ENCODE measurements around the gene RAI1.
"Not testable (repeated sequence)": the region's sequence is repeated elsewhere in the genome, so short reads cannot be mapped to it uniquely, and the experiment has no call there.

Gene RAI1

DNA sequence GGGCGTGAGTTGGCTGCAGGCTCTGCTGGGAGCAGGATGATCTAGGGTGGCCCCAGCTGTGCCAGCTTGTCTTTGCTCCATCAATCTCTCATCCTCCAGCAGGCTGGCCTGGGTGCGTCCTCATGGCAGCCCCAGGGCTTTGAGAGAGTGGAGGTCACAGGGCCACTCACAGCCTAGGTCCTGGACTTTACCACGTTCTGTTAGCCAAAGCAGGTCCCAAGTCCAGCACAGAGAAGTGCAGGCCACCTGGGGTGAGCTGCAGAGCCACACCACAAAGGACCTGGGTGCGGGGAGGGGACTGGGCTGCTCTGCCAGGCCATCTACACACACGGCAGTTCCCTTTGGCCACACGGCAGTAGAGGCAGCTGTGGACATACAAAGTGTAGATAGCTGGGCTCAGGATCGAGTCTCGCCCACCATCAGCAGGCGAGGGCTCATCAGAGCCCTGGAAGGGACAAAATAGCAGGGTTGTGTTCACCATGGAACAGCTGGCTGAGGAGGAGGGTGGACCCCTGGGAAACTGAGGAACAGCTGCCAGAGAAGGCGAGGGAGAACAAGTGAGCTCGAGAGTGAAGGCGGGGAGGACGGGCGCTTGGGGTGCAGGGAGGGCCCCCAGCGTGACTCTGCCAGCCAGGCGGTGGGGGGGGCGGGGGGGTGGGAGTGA lies 125.5 kb downstream of the RAI1 start:
- no peak for DNase-seq

DNA sequence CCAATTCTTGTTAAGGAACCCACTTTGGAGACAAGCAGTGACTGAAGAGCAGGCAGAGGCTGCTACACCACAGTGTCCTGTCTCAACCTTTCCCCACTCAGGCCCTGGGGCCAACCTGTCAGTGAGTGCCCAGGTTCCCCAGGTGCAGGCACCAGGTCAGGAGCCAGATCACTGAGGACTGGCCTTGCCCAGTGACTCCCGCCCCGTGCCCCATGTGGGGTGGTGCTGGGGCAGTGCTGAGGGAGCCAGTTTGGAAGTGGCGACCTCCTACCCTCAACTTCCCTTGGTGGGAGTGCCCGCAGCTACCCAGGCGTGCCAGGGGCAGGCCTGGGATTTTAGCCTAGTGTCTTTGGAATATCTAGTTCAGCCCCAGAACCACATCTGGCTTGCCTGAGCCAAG lies 126.2 kb downstream of the RAI1 start:
- no peak for DNase-seq

DNA sequence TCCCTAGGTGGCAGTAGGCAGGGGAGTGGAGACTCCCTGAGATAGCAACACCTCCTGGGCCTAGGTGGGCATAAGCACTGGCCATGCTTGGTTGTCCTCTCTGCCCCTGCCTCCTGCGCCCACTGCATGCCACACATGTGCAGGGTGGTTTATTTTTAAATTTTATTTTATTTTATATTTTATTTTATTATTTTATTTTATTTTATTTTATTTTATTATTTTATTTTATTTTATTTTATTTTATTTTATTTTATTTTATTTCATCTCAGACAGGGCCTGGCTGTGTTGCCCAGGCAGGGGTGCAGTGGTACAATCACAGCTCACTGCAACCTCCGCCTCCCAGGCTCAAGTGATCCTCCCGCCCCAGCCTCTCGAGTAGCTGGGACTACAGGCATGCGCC lies 126.9 kb downstream of the RAI1 start:
- not testable (repeated sequence) for DNase-seq

DNA sequence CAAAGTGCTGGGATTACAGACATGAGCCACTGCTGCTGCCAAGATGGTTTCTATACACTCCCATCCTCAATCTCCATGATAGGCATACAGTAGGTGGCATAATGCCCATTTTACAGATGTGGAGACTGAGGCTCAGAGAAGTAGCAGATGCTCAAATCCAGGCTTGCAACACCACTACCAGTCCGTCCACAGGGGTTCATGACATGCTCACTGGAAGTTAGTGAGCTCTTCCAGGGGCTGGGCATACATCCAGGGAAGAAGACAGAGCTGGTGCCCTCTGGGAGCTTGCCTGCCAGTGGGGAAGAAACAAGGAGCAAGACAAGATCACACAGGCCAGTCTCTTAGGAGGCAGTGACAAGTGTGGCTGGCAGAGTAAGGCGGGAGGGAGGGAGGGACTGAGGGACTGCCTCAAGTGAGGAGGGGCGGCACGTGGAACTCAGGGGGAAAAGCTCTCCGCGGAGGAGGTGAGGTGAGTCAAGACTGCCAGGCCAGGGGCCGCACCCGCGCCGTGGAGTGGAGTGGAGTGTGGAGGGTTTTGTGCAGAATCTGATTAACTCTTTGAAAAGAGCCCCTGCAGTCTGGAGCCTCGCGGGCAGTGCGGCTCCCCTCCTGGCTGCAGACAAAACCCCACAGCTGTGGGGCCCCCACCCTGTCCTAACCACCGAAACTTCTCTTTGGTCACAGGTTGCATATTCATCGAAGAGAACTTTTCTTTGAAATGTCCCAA lies 127.6 kb downstream of the RAI1 start:
- DNase-seq = no peak

DNA sequence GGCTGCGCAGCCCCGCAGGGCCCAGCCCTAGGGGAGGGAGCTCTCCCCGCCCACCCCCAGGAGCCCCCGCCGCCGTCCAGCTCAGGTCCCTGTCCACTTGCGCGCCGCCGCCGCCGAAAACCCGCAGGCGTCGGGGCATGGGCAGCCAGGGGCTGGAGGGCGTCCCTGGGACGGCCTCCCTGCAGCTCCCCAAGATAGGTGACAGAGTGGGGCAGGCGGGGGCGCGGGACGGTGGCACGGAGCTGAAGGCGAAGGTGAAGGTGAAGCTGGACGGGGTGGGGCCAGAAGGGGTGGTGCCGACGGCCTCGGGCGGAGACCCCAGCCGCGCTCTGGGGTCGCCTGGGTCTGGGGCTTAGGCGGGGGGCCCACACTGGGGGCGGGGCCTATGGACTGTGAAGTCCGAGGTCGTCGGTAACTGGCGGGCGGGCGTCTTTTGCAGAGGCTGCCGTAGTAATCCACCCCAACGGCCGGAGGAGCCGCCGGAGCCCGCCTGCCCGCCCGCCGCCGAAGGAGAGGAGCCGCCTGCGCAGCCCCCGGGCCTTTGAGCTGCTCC lies 128.3 kb downstream of the RAI1 start:
- no peak for DNase-seq

DNA sequence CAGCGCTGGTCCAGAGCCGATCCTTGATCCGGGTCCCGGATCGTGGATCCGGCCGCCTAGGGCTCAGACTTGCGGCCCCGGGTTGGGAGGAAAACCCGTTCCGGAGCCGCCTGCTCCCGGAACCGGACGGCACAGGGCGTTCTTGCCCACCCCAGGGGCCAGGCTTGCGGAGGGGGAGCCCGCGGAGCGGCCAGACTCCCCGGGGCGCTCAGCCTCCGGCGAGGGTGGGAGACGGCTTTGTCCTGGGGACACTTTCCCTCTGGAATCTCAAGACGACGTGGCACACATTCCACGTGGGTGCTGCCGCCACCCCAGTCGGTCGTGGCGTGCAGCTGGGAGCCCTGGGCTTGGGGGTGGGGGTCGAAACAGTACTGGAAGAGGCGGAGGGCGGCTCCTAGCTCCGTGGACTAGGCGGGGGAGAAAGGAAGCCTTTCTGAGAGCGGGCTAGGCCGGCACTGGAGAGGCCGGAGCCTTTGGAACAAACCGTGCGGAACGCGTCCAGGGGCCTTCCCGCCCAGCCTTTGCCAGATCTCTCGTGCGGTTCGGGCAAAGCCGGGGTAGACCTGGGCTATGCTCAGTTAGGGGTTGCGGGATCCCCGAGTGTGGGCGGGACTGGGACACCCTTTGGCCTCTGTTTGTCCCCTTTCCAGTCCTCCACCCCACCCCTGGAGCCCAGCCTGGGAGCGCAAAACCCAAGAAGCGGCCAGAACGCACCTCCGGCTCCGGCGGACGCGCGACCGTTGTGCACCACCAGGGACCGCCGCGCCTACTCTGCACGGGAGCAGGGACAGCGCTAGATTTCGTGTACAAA lies 129.0 kb downstream of the RAI1 start:
- no peak for DNase-seq

DNA sequence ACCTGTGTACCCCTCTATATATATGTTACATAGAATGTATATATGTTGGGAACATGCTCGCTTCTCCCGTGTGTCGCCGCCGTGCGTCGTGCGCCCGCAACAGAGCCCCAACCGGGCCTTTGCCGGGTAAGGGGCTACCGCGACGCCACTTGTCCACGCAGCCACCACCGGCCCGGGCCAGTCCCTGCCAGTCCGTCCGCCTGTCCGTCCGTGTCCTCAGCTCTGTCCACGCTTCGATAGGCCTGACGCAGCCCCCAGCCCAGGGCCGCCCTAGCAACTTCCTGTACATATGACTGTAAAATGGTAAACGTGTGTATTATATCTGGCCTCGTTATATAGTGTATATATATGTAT lies 129.6 kb downstream of the RAI1 start:
- no peak for DNase-seq

DNA sequence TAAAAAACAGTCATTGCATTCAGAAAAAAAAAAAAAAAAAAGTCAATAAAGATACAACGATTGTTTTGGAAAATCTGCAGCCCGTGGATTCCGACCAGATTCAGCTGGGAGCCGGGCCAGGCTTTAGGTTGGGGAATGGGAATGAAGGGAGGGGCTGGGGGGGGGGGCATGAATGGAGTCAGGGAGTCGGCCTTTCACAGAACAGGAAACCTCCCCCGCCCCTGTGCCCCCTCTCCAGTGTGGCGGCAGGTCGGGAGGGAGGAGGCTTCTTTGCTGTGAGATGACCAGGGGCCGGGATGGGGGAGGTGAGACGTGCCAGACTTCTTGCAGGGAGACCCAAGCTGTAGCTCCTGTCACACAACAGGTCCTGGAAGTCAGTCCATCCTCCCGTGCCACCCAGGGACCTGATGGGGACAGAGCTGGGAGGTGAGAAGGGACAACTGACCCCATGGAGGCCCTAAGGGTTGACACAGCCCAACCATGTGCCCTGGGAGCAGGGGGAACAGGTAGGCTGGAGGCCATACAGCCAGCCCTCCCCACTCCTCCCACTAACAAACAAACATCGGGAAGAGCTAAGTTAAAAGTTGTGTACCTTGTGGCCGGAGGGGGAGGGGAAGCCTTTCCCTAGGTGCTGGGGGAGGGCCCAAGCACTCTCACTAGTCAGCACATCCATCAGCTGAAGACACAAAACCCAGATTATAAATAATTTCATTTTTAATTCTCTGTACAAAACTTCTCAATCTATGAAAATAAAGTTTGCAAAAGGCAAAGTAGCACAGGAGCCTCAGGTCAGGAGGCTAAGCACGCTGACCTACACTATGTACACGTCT lies 130.3 kb downstream of the RAI1 start:
- no peak for DNase-seq

DNA sequence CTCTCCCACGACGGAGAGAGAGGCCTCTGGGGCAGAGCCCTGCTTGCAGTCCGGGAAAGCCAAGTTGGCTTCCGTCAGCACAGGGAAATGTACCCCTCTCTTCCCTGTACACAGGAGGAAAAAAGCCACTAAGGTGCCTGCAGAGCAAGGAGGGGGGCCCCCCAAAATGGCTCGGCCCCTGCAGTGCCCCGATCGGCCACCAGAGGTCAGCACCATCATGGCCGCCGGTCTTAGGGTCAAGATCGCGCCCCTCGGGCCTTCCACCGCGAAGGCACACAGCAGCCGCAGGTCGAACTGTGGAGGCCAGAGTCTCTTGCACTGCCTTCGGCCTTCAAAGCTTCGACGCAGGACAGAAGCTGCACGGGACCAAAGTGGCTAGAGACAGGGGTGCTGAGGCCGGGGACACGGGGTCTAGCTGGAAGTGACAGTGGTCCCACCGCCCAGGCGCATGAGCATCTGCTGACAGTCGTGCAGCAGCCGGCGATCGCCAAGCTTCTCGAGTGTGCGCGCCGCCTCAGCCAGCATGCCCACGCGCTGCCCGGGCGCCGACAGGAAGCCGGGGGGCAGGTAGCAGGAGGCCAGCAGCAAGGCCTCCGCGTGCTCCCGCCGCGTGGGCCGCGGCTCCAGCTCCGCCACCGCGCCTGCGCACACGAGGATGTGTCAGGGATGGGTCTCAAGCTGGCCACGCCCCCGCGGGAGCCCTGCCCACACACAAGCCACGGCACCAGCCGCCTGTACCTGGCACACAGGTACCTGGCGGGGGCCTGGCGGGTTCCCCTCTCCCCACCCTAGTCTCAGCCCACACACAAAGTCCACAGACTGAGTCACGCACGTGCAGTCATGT lies 131.2 kb downstream of the RAI1 start:
- DNase-seq = peak; percentile 36

DNA sequence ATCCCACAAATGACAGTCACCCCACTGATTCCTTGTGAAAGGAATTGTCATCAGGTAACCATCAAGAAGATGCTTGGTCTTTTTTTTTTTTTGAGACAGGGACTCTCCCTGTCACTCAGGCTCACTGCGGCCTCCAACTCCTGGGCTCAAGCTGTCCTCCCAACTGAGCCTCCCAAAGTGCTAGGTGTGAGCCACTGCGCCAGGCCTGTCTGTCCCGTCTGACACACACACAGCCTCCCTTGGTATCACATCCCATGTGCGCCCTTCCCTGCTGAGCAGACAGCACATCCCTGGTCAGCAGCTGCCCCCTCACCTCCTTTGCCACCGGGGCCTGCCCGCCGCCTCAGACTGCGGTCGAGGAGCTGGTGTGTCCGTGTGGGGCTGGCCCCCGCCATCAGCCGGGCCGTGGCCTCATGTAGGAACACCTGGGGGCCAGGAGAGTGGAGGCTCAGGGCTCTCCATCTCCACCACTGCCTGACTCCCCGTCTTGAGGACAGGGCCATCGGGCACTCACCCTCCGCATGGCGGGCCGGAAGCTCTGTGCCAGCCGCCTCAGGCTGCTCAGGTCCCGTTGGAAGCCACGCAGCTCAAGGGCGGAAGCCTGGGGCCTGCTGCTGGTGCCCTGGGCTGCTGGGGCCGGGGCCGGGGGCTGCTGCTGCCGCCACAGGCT lies 131.9 kb downstream of the RAI1 start:
- DNase-seq = no peak

DNA sequence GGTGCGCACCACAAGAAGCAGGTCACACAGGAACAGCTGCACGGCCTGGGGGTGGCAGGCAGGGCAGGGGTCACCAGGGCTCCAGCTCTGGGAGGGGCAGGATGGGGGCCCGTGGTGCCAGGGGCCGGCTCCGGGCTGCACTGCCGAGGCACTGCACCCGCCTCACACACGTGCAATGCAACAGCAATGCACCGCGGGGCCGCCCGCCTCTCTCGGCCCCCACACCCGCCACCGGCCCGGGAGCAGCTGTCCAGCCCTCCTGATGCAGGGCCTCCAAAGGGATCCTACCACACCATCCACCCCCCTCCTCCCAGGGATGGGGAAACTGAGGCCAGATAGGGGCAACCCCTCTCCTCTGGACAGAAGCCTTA lies 132.5 kb downstream of the RAI1 start:
- DNase-seq = no peak

DNA sequence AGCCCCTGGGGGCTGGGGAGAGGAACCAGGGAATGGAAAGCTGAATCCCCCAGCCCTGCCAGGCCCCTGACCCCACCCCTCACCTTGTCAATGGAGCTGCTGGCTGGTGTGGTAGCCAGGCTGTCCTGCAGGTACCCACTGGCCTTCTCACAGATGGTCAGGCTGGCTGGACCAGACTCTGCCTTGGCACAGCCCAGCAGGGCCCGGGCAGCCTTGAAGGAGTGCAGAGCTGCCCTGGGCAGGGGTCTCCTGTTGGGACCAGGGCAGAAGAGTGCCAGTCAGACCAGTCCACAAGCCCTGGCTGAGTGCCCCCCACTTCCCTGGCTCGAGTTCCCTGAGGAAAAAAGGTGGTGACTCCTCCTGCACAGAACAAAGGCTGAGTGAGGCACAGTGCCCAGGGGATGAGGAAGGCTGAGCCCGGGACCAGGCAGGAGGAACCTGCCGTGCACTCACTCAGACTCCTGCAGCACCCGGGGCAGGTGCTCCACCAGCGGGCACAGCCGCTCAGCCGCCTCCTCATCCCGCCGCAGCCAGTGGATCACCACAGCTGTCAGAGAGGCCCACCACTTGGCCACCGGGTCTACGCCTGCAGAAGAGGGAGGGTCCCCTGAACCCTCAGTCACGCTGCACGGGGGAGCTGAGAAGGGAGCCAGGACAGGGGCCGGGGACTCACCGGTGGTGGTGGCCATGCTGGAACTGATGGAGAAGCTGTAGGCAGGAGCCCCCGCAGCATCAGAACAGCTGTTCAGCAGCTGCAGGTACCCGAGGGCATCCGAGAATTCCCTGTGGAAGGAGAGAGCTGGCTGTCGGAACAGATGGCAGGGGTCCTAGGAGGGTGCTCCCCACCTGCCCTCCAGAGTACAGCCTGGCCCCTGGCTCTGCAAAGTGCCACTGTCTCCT lies 133.2 kb downstream of the RAI1 start:
- DNase-seq = no peak

DNA sequence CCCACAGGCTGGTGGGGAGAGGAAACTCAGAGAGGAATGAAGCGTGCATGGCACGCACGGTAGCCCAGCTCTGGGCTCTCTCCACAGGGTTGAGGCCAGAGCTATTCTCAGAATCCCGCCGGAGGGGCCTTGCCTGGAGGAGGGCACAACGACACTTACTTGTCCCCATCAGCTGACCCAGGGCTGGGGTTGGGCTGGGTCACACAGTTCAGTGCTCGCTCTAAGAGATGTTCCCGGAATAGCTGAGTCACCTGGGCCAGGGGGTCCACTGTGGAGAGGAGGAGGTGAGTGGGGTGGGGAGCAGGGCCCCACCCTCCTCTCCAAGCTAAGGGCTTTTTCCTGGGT lies 133.8 kb downstream of the RAI1 start:
- no peak for DNase-seq

DNA sequence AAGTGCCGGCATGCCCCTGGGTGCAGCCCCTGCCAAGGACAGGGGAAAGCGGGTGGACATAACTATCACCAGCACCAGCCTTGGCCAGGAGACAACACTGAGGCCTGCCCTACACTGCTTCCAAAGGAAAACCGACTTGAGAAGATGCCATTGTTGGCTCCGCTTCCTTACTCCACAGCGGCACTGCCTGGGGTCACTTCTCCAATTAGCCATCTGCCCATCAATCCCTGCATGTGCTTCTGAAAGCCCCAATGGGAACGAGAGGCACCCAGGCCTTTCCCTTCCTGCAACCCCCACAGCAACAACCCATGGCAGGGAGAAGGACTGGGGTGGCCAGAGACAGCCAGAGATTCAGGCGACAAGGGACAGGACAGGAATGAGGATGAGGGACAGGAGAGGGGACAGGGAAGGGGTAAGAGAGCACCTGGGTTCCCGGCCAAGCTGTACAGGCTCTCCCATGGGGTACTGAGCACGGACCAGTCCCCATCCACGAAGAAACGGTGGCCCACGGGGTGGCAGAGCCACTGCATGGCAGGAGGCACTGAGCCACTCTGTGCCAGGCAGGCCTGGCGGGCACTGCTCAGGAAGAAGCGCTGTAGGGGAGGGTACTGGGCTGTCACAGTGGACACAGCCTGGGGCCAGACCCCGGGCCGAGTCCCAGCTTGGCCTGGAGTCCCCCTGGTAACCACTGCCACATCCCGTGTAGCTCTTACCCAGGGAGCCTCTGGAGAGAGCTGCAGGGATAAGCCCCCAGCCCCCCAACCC lies 134.4 kb downstream of the RAI1 start:
- DNase-seq = no peak

DNA sequence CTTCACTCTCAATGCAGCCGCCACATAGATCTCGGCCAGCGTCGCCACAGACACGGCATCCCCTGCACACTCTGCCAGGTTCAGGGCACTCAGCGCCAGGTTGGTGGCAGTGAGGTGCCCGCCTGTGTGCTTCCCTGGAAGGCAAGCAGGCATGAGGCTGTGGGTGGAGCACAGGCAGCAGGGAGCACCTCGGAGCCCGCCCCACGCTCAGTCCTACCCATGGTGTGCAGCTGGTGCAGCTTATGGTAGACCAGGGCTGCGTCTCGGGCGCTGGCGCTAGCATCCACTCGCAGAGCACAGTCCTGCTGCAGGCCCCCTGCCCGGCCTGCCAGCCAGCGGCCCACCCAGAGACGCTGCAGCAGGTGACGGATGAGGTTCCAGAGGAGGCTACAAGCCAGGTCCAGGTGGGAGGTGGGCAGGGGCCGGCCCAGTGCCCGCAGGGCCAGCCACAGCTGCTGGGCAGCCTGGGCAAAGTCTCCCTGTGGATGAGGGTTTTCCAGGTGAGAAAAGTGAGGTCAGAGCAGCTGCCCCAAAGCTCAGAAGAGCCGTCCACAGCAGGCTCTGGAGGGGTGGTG lies 135.1 kb downstream of the RAI1 start:
- DNase-seq = no peak

DNA sequence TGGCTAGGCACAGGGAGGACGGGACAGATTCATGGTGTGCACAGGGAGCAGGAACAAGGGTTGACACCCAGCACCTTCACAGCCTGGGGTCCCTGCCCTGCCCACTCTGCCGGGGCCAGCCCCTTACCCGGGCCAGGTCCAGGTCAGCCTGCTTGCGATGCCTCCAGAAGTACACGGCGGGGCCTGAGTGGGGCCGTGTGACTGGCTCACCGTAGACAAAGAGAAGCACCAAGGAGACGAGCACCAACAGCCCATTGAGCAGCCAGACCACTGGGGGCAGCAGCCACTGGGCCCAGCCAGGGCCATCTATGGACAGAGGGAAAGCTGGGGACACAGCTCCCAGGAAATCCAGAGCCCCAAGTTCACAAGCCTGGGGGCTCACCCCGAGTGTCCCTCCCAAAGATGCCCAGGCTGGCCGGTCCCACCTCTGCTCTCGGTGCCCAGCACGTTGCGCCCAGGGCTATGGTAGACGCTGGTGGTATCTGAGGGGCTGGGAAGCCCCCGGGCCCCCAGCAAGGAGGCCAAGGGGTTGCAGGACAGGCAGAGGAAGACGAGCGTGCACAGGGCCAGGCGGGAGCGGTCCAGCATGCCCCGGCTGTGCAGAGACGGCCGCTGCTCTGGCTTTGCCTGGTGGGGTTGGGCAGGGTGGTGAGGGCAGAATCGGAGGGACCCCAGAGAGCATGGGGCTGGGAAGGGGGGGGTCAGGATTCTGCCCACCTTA lies 135.7 kb downstream of the RAI1 start:
- DNase-seq = no peak

DNA sequence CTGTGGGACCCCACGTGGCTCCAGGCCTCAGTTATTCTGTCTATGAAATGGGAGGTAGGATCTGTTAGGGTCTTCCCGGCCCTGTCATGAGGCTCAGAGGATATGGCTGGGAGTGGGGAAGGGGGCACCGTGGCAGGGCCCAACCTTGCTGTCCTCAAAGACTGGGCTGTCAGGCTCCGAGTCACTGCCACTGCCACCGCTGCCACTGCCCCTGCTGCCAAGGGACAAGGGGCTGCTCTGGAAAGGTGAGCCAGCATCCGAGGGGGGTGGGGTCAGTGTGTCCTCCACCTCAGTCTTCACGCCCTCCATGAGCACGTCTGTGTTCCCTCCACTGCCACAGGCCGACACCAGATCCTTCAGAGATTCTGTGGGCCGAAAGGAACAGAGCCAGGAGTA lies 136.3 kb downstream of the RAI1 start:
- no peak for DNase-seq

DNA sequence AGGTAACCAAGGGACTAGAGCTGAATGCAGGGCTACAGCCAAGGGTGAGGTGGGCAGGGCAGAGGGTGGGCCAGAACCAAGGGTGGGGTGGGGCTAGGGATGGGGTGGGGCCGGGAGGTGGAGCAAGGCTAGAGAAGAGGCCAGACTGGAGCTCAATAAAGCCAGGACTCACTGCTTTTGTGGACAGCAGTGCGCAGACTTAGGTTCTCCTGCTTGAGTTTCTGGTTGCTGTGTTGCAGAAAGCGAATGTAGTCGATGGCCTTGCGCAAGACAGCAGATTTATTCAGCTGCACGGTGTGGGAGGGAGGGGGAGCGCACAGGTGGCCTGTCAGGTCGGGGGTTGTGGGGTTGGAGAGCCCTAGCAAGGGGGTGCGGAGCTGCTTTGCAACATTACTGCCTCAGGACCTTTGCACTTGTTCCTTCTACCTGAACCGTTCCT lies 136.8 kb downstream of the RAI1 start:
- DNase-seq = no peak
